Measurements from ENCODE around the gene CDH13.

CDH13 gene

DNA sequence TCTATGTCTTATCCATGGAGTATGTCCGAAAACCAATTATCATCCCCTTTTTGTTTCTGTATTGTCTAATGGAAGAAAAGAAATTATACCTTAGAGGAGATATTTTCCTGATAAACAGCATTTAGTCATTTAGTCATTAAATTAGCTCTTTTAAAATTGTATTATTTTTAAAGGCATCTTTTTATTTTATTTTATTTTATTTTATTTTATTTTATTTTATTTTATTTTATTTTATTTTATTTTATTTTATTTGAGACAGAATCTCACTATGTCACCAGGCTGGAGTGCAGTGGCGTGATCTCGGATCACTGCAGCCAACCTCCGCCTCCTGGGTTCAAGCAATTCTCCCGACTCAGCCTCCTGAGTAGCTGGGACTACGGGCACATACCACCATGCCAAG lies 559.1 kb downstream of the CDH13 start:
- no peak for DNase-seq (ENCODE audit: low spot score)

DNA sequence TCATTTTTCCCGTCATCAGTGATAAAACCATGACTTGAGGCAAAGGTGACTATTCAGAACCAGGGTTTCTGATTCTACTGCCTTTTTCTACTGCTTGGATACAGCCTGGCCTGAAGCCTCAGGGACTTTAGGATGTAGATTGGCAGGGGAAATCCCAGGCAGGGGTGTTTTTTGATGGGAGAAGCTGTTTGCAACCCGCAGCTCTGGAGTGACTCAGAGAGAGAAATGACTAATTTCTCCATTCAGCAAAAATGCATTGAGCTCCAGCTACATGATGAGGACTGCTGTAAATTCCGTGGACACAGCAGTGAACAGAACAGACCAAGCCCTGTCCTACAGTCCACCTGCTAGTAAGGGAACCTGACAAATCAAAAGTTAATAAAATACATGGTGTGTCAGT lies 560.6 kb downstream of the CDH13 start:
- DNase-seq (ENCODE audit: low spot score), result no peak

DNA sequence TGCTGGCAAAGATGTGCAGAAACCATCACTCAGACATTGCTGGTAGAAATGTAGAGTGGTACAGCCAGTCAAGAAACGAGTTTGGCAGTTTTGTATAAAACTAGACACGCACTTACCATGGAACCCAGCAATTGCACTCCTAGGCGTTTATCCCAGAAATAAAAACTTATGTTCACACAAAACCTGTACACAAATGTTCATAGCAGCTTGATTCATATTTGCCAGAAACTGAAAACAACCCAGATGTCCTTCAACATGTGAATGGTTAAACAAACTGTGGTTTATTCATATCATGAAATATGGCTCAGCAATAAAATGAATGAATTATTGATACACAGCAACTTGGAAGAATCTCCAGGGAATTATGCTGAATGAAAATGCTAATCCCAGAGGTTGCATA lies 570.0 kb downstream of the CDH13 start:
- DNase-seq (ENCODE audit: low spot score), result no peak

DNA sequence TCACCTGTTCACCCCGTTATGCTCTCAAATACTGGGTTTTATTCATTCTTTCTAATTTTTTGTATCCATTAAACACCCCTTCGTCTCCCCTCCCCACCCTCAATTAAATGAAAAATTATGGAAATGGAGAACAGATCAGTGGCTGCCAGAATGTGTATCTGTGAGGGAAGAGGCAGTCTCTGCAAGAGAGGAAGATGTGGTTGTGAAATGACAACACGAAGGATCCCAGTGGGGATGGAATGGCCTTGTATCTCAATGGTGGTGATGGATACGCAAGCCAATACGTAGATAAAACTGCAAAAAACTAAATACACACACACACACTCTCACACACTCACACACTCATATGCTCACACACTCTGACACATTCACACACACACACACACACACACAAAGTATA lies 570.7 kb downstream of the CDH13 start:
- no peak for DNase-seq (ENCODE audit: low spot score)

DNA sequence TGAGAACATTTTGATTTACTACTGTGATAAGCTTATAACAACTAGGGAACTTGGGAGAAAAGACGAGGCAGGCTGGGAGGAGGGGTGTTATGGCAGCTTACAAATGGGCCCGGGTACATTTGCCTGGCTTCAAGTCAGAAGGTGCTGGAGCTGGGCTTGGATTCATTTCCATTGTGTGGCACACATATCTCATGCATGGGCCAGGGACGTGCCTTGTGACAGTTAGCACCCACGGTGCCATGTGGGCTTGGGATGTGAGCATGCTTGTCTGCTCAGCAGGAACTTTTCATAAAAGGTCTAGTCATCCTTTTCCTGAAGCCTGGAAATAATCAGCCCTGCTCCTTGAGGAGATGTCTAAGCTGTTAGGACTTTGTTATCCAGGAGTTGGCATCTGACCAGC lies 572.2 kb downstream of the CDH13 start:
- DNase-seq (ENCODE audit: low spot score), result no peak

DNA sequence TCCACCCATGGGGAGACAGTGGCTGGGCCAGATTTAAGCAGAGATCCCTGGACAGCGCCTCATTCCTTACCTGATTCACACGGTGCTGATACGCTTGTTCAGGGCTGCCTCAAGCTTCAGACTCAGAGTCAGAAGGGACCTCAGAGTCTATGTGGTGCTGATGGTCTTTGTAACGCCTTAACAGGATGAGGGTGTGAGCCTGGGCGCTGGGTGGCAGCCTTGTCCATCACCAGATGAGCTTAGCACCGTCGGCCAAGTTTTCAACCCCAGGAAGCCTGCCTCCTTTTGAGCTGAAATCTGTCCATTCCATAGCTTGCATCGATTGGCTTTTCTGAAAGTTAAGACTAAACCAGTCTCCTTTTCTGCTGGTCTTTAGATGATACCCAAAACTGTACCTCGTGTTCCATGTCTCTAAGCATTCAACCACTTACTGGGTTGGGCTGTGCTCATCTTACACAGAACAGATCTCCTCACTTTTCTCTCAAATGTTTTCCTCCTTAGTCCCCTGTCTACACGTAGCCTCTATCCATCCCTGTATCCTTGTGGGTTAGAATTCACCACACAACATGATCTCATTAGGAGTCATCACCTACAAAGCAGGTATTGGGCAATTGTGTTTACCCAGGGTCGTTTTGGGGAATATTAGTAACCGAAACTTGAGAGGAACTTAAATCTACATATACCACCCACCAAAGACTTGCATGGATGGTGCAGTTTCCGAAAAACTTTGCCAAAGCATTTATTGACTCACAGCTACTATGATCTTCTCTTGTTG lies 573.4 kb downstream of the CDH13 start:
- DNase-seq (ENCODE audit: low spot score), result peak; percentile 67

DNA sequence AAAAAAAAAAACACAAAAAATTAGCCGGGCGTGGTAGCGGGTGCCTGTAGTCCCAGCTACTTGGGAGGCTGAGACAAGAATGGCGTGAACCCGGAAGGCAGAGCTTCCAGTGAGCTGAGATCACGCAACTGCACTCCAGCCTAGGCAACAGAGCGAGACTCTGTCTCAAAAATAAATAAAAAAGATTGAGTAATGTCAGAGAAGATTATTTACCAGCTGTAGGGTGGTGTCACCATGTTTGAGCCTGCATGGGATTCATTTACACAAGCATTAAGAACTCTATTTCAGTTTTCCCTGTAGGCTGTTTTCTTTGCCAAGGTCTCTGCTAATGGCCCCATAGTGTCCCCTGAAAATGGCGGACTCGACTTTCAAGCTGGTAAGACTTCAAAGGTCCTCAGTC lies 575.0 kb downstream of the CDH13 start:
- DNase-seq (ENCODE audit: low spot score), result no peak

DNA sequence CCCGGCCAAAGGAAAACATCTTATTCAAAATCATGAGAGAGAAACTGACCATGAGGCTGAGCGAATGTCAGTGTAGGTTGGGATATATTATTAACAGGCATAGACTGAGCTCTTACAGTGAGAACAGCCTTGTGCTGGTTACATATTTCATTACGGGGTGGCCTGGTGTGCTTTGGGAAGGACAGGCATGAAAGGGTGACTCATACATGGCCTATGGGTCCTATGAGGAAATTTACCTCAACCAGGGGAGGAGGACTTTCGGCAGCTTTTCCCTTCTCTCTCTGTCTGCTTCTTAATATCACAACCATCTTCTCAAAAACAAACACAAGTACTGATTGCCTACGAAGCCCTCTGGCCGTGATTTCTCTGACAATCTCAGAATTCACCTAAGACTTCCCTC lies 579.1 kb downstream of the CDH13 start:
- no peak for DNase-seq (ENCODE audit: low spot score)

GRCh38 chr16:83206426-83206825 lies 579.7 kb downstream of the CDH13 start:
- no peak for DNase-seq (ENCODE audit: low spot score)

GRCh38 chr16:83211711-83212110 lies 584.9 kb downstream of the CDH13 start:
- no peak for DNase-seq (ENCODE audit: low spot score)

GRCh38 chr16:83212301-83212841 lies 585.6 kb downstream of the CDH13 start:
- DNase-seq (ENCODE audit: low spot score), result no peak

- no peak for DNase-seq (ENCODE audit: low spot score)
These were observed 587.9 kb downstream of the CDH13 start for GRCh38 chr16:83214671-83215070.

DNA sequence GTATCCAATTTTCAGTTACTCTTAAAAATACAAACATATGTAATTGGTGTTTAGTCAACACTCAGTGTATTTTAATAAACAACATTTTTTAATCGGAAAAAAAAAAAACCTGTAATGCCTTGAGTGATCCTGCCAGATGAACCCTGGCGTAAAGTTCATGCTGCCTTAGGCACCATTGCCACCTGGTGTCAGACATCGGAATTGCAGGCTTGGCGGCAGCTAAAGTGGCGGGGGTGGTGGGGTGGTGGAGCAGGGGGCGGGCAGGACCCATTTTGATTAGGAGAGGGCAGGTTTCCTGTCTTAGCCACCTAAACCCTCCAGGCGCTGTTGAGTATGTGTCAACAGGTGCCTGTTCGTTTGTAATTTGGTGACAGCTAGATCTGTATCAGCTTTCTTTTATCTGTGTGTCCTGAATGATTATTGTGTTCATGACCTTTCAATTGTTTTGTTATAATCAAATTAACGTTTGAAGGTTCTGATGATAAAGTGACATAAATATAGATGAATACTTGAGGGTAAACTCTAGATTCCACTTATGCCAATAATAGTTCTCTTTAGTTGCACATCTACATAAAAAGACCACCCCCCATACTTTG lies 588.7 kb downstream of the CDH13 start:
- DNase-seq (ENCODE audit: low spot score), result no peak

- DNase-seq (ENCODE audit: low spot score), result no peak
These were observed 592.5 kb downstream of the CDH13 start for GRCh38 chr16:83219285-83219684.

DNA sequence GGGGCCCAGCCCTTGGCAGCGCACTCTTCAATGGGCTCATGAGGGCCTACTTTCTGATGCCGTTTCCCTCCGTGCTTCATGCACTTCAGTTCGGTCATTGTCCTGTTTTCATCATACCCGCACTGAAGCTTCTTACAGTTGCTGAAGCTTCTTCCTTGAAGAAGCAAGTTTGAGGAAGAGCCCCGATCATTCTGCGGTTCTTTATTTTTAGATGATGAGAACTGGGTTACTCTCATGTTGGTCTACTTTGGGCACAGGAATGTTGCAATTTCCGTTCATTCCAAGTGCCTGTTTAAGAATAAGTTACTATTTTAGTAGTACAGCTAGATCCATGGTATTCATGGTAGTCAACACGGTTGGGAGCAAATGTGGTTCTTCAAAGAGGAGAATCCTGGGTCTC lies 593.3 kb downstream of the CDH13 start:
- DNase-seq (ENCODE audit: low spot score), result no peak

- no peak for DNase-seq (ENCODE audit: low spot score)
These were observed 597.9 kb downstream of the CDH13 start for GRCh38 chr16:83224642-83225041.

DNA sequence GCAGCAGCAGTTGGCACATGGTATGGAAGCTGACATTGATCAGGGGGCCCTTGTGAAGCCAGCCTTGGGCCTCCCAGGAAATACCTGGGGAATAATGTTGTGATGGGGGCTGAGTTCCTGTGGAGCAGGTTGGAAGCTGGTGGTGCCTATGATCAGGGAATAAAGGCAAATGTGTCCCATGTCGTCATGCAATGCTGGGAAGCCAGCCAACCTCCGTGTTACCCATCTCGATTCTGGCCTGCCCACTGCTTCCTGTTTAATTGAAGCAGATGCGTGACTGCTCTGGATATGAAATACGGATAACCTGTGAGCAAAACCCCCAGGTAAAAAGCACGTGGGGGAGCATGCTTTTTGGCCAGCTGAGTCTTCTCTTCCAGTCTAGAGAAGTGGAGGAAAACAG lies 600.6 kb downstream of the CDH13 start:
- no peak for DNase-seq (ENCODE audit: low spot score)

DNA sequence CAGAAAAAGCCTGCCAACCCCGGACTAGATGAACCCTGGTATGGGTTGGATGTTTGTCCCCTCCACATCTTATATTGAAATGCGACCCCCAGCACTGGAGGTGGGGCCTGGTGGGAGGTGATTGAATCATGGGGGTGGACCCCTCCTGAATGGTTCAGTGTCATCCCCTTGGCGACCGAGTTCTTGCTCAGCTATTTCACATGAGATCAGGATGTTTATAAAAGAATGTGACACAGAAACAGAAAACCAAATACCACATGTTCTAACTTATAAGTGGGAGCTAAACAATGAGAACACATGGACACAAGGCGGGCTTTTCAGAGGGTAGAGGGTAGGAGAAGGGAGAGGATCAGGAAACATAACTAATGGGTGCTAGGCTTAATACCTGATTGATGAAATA lies 605.0 kb downstream of the CDH13 start:
- no peak for DNase-seq (ENCODE audit: low spot score)

DNA sequence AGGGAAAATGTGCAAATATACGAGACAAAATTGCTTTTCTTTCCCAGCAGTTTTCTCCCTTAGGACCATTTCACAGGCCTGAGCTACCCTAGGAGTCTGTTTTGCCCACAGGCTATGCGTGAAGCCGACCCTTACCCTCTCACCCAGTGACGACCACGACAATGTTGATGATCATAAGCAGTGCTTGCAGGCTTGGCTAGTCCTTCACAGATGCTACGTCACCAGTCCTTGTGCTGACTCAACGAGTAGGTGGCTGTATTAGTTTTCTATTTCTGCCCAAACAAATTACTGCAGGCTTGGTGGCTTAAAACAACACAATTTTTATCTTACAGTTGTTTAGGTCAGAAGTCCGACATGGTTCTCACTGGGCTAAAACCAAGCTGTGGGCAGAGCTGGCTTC lies 606.4 kb downstream of the CDH13 start:
- DNase-seq (ENCODE audit: low spot score), result no peak

DNA sequence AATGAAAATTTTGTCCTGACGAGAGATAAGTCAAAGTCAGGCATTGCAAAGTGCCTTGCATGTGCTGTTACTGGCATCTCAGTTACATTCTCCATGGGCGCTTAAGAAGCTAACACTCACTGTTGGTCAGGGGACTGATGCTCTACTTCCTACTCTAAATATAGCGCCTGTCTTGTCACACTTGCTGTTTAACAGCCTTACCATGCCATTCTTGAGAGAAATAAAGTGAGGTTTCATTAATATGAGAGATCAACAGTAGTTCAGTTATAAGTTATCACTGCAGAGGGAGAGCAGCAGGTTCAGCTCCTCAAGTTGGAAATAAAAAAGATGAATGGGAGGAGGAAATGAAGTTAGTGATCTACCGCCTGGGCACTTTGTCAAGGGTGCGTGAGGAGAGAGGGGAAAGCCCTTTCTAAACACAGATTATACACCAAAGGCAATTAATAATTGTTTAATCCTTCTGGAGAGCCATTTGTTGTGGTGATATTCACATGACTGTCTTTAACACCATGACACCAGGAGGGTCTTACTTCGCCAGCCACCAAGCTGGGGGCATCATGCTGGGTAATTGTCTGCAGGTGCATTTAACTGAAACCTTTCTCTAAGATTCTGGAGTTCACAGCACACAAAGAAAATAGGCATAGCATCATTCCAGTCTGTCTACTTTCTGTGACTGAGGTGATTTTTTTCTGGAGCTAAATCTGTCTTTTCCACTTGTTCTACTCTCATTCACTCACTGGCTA lies 612.4 kb downstream of the CDH13 start:
- DNase-seq (ENCODE audit: low spot score), result no peak

DNA sequence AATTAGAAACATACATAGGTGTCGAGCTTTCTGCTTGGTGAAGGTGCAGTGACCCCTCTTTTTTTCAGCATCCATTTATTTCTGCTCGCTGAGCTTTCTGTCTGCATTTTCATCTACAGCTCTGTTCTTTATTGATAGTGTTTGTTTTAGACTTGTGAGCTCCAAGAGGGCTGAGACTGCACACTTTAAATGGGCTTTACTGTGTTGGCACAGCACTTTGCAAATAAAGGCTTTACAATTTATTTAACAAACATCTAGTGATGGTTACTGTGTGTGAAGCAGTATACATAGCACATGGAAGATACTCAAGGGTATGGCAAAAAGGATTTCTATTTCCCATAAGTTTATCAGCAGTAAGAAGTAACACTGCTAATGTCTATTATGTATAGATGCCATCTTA lies 617.3 kb downstream of the CDH13 start:
- no peak for DNase-seq (ENCODE audit: low spot score)

DNA sequence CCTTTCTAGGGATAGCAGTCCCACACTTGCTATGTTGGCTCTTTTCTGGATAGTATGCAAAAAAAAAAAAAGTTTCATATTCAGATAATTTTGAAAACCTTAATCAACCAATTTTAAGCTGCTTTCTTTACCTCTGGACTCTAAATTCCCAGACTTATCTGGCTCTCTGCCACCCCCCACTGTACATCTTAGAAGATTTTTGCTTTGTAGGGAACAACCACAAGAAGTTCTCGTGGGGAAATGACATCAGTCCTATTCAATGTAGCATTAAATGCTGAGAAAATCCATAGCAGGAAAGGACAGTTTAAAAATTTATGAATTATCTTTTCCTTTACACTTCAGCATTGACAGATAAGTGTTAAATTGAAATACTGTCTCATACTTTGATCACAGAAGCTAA lies 618.3 kb downstream of the CDH13 start:
- DNase-seq (ENCODE audit: low spot score), result no peak

- peak; percentile 31 for DNase-seq (ENCODE audit: low spot score)
These were observed 621.1 kb downstream of the CDH13 start for GRCh38 chr16:83247767-83248372.

Data from globus pallidus (tissue), 1 donor.